GM20431 (cell line): ENCODE results near the gene RHOT2.
"Not testable (repeated sequence)": the region's sequence is repeated elsewhere in the genome, so short reads cannot be mapped to it uniquely, and the experiment has no call there.

ENCODE experiments used
- in situ Hi-C: fragments of 300-500 bp; cut with MseI, MboI; formaldehyde crosslinking; loops from one replicate; pipeline ENCODE4 v1.15.0; 2020; ENCODE audit warnings: low sequenced_read_pairs; ENCODE audit not compliant: unreplicated experiment

The RHOT2 gene

GRCh38 chr16:678858-679813, 11.2 kb downstream of the RHOT2 start:
- in situ Hi-C loops = no loop called here

- in situ Hi-C loops = no loop called here
These were observed 12.1 kb downstream of the RHOT2 start, which contains the start of gene STUB1 for GRCh38 chr16:679814-680624. STUB1 (plus strand) TSS chr16:680410; CDS start chr16:680526, 116 bp downstream.

GRCh38 chr16:680625-680945, 12.7 kb downstream of the RHOT2 start:
- in situ Hi-C loops = no loop called here

GRCh38 chr16:680967-681745, 13.2 kb downstream of the RHOT2 start:
- in situ Hi-C loops = no loop called here

- in situ Hi-C loops = no loop called here
These were observed 14.0 kb downstream of the RHOT2 start for GRCh38 chr16:681746-682427.

- in situ Hi-C loops = no loop called here
These were observed 14.8 kb downstream of the RHOT2 start for GRCh38 chr16:682493-683395.

- in situ Hi-C loops = no loop called here
These were observed 15.6 kb downstream of the RHOT2 start for GRCh38 chr16:683396-684070.

GRCh38 chr16:684071-684794, 16.3 kb downstream of the RHOT2 start, which contains the start of gene JMJD8:
JMJD8 (minus strand) TSS chr16:684334; CDS start chr16:684319, 15 bp downstream.
- in situ Hi-C loops = no loop called here

- in situ Hi-C loops = no loop called here
These were observed 17.2 kb downstream of the RHOT2 start for GRCh38 chr16:684961-685696.

GRCh38 chr16:685967-686366, 18.0 kb downstream of the RHOT2 start:
- in situ Hi-C loops = no loop called here

- in situ Hi-C loops = no loop called here
These were observed 18.7 kb downstream of the RHOT2 start for GRCh38 chr16:686459-687260.

- in situ Hi-C loops = no loop called here
These were observed 19.6 kb downstream of the RHOT2 start for GRCh38 chr16:687499-687898.

- in situ Hi-C loops = no loop called here
These were observed 21.4 kb downstream of the RHOT2 start for GRCh38 chr16:689175-689897.

- in situ Hi-C loops = not testable (repeated sequence)
These were observed 23.3 kb downstream of the RHOT2 start for GRCh38 chr16:691242-691641.

- in situ Hi-C loops = no loop called here
These were observed 24.6 kb downstream of the RHOT2 start for GRCh38 chr16:692356-693108.
